Measurements from ENCODE around the gene SPCS1.

DNA sequence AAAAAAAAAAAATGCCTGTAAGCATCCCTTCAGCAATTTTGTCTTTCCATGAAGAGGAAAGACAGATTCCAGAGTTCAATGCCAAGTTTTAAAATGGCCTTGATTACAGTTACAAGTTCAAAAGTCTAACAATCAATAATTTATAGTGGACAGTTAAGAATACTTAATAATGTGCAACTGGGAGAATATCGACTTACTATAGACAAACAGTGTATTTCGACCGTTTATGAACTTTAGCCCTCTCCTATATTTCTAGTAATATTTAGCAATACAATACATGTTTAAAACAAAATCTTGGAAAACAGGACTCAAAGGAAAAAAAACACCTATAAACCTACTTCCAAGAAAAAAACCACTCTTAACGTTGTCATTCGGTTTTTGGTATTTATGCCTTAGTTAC is 21.7 kb upstream of the SPCS1 start:
- TF ChIP-seq, protein P1, sequence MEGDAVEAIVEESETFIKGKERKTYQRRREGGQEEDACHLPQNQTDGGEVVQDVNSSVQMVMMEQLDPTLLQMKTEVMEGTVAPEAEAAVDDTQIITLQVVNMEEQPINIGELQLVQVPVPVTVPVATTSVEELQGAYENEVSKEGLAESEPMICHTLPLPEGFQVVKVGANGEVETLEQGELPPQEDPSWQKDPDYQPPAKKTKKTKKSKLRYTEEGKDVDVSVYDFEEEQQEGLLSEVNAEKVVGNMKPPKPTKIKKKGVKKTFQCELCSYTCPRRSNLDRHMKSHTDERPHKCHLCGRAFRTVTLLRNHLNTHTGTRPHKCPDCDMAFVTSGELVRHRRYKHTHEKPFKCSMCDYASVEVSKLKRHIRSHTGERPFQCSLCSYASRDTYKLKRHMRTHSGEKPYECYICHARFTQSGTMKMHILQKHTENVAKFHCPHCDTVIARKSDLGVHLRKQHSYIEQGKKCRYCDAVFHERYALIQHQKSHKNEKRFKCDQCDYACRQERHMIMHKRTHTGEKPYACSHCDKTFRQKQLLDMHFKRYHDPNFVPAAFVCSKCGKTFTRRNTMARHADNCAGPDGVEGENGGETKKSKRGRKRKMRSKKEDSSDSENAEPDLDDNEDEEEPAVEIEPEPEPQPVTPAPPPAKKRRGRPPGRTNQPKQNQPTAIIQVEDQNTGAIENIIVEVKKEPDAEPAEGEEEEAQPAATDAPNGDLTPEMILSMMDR (conservative IDR thresholded peaks at IDR 0.05; ENCODE audit: low read depth, low read length) = no peak
- TF ChIP-seq EZH2 (IDR thresholded peaks at IDR 0.05; ENCODE audit: borderline replicate concordance, low read depth, low read length, poor library complexity, severe bottlenecking) = no peak
